NCI-H1417 (cell line): Measurements from ENCODE around the gene ARIH2.
"Not testable (repeated sequence)": the region's sequence is repeated elsewhere in the genome, so short reads cannot be mapped to it uniquely, and the experiment has no call there.

Source experiments
- DNase-seq, 3 experiments: peaks; one replicate each; lab custom pipeline; 2025; lab: John Stamatoyannopoulos, UW

ARIH2 gene

DNA sequence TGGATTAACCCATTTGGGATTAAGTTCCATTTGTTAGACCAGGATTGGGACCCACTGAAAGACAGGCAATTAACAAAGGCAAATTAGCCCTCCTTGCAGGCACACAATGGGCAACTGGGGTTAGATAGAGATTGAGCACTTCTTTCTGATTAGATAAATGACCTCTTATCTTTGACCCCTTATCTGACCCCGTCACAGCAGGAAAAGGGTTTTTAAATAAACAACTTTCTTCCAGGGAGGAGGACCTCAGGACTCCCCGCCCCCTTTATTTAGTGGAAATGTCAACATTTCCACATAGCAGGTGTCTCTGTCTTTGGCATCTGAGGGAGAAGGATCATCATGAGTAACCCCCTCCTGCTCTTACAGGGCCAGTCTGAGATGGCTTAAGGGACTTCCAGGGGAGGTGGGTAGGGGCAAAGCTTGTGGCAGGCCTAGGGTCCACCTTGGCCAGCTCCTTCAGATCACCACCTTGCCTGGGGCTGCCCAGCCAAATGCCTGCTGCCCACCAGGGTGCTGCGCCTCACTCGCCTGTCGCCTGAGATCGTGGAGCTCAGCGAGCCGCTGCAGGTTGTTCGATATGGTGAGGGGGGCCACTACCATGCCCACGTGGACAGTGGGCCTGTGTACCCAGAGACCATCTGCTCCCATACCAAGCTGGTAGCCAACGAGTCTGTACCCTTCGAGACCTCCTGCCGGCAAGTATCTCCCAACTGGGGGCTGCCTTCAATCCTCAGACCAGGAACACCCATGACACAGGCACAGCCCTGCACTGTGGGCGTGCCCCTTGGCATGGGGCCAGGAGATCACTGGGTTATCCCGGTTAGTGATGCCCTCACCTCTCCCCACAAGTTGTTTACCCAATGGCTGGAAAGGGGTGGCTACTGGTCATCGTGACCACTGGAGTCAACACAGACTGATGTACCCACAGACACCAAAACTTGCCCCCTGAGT, 86.0 kb downstream of the ARIH2 start:
- DNase-seq, result peak in 2 of 3 experiments; percentile 2 to 35

DNA sequence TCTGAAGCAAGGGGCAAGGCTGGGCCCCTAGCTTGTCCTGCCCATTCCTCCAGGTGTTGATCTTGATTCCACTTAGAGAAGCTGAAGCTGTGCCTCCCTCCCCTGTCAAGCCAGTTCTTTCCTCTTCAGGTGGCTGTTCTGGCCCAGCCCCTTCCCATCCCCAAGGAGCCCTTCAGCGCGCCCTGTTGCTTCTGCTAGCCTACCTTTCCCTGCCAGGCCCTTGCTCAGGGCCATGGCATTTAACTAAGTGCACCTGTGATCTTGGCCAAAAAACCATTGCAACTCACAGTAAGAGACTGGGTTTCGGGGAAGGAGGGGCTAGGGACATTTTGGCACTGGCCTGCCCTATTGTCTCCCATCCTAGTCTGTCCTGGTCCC, 86.7 kb downstream of the ARIH2 start:
- peak in 1 of 3 experiments; percentile 46 for DNase-seq

DNA sequence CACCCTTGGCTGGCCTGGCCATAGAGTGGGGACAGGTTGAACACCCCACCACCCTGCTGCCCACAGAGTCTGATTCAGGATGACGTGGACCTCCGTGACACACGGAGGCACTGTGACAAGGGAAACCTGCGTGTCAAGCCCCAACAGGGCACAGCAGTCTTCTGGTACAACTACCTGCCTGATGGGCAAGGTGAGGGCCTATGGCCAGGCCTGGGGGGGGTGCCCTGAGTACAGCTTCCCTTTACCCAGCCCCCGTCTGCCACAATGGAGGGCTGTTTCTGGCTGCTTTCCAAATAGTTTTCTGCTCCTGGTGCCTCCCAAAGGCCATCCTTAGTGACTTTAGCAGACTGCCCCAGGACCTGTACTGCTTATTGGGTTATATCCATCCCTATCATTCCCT, 87.4 kb downstream of the ARIH2 start:
- DNase-seq, result no peak

DNA sequence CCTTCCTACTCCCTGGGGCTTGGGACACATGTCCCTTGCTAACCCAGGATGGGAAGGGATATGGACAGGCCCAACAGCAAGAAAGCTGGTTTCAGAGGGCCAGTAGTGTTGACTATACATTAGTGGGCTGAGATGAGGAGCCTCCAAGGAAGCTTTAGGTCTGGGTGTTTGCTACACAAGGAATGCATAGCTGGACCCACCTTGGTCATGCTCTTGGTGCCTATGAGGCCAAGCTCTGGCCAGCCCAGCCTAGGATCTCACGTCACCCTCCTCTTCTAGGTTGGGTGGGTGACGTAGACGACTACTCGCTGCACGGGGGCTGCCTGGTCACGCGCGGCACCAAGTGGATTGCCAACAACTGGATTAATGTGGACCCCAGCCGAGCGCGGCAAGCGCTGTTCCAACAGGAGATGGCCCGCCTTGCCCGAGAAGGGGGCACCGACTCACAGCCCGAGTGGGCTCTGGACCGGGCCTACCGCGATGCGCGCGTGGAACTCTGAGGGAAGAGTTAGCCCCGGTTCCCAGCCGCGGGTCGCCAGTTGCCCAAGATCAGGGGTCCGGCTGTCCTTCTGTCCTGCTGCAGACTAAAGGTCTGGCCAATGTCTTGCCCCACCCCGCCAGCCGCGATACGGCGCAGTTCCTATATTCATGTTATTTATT, 87.9 kb downstream of the ARIH2 start:
- DNase-seq, result peak in 2 of 3 experiments; percentile 38 to 64

DNA sequence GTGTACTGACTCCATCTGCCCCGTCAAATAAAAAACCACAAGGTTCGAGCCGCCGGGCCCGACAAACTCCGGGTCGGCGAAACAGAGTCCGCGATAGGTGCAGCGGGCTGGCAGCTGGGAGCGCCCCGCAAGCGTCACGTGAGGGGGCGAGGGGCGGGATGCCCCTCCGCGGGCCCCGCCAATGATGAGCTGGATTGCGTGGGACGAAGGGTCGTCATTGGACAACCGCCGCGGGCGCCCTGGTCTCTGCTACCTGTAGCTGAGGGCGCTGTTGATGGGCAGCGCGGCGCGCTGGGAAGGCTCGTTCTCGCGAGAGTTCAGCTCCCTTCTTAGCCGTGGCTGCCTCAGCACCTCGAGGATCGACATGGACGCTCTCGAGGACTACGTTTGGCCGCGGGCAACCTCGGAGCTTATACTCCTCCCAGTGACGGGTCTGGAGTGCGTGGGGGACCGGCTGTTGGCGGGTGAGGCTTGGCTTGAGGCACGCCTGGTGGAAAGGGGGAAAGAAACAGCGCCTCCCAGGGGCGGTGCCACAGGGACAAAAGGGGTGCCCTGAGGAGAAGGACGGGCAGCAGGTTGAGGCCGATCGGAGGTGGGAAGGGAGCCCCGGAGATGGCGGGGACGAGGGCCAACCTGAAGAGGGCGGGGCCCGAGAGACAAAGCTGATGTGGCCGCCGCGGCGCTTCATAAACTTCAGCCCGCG, 88.6 kb downstream of the ARIH2 start, which contains the start of gene WDR6:
Gene WDR6 (plus strand): TSS at position 324 of the 703 bp plus-strand sequence. CDS start 41 bp downstream, at position 365.
- peak; percentile 92 to 96 (median 94) for DNase-seq

DNA sequence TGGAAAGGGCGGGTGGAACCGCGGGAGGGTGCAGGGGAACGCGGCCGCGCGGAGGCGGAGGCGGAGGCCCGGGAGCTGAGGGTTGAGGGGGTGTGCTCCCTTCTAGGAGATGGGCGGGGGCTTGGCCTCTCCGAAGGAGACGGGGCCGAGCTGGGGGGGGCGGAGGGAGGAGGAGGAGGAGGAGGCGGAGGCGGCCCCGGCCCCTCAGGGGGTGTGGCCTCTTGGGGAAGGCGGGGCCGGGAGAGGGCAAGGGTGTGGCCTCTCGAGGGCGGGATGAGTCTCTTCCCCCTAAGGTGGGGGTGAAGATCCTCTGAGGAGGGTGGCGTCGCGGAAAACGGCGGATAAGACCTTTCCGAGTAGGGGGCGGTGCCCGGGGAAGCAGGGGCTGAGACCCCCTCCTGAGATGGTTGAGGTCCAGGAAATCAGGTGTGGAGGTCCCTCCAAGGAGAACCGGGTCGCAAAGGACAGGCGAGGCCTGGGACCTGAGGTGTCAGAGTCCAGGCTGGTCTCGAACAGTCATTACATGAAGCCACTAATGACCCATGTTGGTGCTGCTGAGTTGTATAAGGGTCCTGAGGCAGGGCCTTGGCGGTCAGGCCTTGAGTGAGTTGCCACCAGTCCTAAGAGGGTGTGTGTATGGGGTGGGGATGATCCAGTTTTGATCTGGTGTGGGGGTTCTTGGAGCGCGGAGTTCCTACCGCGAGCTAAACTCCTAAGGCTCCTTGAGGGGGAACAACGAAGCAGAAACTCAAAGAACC, 89.3 kb downstream of the ARIH2 start:
- peak; percentile 68 to 81 (median 72) for DNase-seq

DNA sequence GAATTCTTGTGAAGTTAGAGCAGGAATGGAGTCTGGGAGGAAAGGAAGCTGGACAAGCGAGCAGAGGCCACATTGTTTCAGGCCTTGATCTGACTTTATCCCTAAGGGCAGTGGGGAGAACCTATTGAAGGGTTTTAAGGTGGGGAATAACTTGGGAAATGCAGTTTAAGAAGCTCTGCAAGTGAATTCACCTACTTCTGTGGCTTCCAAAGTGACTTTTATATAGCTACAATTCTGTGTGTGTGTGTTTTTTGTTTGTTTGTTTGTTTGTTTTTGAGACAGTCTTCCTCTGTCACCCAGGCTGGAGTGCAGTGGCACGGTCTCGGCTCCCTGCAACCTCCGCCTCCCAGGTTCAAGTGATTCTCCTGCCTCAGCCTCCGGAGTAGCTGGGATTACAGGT, 90.0 kb downstream of the ARIH2 start:
- not testable (repeated sequence) for DNase-seq

DNA sequence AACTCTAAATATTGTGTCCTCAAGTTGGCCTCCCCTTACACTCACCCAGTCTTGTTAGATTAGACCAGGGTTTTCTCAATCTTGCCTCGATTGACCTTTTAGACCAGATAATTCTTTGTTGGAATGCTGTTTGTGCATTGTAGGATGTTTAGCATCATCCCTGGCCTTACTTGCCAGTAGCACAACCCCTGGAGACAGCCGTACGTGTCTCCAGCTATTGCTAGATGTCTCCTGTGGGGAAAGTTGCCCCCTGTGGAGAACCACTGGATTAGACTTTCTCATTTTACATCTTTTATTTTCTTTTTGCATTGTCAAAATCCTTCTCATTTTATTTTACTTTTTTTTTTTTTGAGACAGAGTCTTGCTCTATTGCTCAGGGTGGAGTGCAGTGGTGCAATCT, 90.8 kb downstream of the ARIH2 start:
- no peak for DNase-seq

DNA sequence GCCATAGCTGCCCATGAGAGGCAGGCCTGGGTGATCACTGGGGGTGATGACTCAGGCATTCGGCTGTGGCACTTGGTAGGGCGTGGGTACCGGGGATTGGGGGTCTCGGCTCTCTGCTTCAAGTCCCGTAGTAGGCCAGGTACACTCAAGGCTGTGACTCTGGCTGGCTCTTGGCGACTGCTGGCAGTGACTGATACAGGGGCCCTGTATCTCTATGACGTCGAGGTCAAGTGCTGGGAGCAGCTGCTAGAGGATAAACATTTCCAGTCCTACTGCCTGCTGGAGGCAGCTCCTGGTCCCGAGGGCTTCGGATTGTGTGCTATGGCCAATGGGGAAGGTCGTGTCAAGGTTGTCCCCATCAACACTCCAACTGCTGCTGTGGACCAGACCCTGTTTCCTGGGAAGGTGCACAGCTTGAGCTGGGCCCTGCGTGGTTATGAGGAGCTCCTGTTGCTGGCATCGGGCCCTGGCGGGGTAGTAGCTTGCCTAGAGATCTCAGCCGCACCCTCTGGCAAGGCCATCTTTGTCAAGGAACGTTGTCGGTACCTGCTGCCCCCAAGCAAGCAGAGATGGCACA, 93.9 kb downstream of the ARIH2 start:
- DNase-seq, result no peak

DNA sequence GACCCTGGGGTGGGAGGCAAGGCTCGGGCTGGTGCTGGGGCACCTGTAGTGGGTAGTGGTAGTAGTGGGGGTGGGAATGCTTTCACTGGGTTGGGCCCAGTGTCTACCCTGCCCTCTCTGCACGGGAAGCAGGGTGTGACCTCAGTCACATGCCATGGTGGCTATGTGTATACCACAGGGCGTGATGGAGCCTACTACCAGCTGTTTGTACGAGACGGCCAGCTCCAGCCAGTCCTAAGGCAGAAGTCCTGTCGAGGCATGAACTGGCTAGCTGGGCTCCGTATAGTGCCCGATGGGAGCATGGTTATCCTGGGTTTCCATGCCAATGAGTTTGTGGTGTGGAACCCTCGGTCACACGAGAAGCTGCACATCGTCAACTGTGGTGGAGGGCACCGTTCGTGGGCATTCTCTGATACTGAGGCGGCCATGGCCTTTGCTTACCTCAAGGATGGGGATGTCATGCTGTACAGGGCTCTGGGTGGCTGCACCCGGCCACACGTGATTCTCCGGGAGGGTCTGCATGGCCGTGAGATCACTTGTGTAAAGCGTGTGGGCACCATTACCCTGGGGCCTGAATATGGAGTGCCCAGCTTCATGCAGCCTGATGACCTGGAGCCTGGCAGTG, 94.6 kb downstream of the ARIH2 start:
- DNase-seq, result no peak

DNA sequence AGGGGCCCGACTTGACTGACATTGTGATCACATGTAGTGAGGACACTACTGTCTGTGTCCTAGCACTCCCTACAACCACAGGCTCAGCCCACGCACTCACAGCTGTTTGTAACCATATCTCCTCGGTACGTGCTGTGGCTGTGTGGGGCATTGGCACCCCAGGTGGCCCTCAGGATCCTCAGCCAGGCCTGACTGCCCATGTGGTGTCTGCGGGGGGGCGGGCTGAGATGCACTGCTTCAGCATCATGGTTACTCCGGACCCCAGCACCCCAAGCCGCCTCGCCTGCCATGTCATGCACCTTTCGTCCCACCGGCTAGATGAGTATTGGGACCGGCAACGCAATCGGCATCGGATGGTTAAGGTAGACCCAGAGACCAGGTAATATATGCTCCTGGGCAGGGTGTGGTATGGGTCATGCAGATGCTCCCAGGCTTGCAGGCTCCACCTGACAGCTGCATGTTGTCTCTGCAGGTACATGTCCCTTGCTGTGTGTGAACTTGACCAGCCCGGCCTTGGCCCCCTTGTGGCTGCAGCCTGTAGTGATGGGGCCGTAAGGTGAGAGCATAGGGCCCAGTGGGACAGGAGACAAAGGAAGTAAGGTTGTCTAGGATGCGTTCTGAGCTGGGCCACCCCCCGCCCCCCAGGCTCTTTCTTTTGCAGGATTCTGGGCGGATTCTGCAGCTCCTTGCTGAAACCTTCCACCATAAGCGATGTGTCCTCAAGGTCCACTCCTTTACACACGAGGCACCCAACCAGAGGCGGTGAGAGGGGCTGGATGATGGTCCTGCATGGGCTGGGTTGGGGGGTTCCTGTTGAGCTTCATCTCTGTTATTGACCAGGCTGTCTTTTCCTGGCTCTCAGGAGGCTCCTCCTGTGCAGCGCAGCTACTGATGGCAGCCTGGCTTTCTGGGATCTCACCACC, 95.4 kb downstream of the ARIH2 start:
- DNase-seq, result peak in 2 of 3 experiments; percentile 16 to 48

DNA sequence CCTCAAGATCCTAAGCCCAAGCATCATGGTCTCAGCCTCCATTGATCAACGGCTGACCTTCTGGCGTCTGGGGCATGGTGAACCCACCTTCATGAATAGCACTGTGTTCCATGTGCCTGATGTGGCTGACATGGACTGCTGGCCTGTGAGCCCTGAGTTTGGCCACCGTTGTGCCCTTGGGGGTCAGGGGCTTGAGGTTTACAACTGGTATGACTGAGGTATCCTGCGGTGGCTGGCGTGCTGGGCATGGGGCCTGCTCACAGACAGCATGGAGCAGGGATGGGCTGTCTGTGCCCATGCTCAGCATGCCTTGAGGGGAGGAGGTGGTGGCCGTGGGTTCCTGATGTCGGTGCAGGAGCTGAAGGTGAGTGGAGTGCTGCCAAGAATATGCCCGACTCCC, 96.4 kb downstream of the ARIH2 start:
- no peak for DNase-seq

DNA sequence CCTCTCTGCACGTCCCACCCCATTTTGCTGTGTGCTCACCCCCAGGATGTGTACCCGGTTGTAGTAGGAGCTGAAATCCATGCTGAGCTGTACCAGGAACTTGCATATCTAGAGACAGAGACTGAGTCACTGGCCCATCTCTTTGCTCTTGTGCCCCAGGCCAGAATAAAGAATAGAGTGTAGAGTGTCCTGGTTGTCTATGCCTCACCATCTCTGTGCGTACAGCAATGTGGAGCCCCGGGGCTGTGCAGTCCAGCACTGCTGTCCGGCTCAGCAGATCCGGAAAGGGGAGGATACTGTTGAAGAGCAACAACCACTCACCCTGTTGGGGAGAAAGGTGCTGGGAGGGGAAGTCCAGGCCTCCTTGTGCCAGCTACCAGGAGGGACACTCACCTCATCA, 97.1 kb downstream of the ARIH2 start:
- no peak for DNase-seq

DNA sequence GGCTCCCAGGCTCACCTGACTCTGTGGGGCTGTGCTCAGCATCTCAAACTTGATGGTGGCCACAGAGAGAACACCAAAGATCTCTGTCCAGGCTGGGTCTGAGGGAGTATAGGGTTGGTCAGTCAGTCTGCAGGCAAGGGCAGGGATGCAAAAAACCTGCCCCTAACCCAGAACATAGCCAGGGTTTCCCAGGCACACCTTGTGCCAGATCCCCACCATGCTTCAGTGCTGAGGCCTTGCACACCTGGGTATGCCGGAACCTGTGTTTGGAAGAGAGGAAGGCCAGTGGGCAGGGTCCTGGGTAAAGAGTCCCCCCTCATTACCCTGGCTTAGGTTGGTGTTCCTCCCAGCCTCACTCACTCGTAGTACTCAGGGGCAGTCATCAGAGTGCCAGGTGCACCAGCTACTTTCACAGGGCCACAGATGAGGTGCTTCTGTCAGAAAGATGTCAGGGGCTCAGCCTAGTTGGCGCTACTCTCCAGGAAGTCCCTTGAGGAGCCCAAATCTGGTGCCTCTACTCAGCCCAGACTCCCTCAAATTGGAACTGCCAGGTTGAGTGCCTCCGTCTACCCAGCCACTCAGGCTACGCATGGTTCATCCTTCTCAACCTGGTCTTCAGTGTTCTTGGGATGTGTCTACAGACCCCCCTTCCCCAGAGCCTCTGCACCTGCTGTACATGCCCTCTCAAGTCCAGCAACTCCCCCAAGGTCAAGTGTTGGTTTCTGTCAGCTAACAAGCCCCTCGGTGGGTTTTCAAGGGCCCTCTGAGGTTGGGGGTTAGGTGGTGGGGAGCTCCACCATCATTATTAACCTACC, 98.0 kb downstream of the ARIH2 start:
- no peak for DNase-seq

DNA sequence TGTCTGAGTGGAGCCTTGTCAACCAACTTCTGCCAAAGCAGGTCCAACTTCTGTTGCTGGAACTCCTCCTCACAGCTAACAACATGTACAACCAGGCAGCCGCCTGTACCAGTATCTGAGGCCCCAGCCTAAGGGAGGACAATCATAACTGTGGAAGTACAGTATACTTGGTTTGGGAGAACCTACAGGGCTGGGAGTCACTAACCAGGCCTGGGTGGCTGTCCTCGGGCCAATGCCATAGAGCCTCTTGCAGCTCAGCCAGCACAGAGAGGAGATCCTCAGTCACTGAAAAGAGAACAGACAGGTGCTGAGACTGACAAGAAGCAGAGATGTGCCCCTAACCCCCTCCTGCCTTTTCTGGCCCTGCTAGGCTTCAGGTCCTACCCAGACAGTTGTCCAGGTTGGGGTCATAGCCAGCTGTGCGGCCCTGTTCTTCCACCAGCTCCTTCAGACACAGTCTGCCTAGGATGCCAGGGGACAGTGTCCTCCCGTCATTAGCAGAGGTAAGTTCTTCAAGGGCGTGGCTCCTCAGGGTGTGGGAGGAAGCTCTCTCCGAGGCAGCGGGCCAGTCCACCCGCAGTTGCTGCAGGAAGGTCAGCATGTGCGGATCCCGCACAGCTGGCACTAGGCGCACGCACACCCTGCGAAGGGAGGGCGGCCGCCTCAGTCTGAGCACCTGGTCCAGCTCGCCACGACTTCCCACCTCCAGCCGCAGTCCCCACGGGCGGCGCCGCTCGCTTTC, 98.8 kb downstream of the ARIH2 start:
- DNase-seq, result peak in 2 of 3 experiments; percentile 23 to 30

DNA sequence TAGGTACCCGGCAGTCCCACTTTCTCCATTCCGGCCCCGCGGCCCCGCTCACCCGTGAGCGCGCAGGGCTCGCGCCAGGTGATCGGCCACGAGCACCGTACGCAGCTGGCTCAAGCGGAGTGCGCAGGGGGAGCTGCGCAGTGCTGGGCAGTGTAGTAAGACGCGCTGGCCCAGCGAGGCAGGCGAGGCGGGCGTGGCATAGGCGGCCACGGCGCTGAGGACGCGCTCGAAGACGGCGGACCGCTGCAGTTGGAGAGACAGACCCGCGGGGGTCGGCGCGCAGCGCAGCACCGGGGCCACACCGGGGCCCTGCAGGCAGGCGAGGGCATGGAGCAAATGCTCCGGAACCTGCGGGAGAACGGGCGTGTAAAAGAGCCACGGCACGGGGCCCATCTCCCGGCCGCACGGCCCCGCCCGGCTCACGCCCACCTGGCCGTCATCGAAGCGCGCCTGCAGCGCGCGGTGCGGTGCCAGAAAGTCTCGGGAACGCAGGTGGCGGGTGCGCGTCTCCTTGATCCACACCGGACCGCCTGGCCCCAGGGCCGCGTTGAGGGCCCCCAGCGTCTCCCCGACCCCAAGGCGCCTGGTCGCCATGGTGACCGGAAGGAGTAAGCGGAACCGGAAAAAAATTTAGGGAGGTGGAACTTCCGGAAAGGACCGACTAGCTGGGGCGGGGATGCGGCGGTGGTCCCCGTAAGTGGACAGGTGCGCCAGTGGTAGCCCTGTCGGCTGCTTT, 99.5 kb downstream of the ARIH2 start, which contains the start of gene DALRD3:
Gene DALRD3 (minus strand): TSS at position 610 of the 736 bp plus-strand sequence. CDS start 16 bp downstream, at position 594.
- peak; percentile 67 to 85 (median 76) for DNase-seq

DNA sequence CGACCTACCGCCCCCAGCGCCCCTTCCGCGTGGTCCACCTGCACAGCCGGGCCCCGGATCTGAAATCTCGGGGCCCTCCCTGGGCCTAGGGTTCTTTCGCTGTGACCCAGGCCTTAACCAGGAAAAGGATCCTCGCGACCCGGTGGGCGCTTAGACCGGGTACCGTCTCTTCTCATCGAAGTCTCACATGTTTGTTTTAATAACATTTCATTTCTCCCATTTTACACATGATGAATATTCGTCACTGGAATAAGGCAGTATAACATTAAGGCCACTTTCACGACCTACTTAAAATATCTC, 100.0 kb downstream of the ARIH2 start:
- DNase-seq, result no peak
